ENCODE results near the gene NTRK1. TPM values are rescaled to one million over a fixed set of nuclear protein-coding genes. Genes with fewer than 3 reads are reported as not detected.

Gene NTRK1
- polyA plus RNA-seq, 1 of the 3 experiments (the other 2 are of a cell fraction), result 0.97 TPM

- ChIA-PET POLR2A (interaction anchor here (1.0 to 1.3 kb wide), 3 partner anchors 18 to 33 kb away, joined by 3 read pairs; no protein-coding TSS in a partner anchor), CTCF (interaction anchor here (0.6 to 16.2 kb wide), 14 partner anchors 8 to 270 kb away, joined by 3 to 308 read pairs (median 4); partner anchors contain the start of gene NTRK1)
- Histone ChIP-seq H3K9ac (peak overlapping the region; percentile 15; the same call in 1 of the 2 replicates), H3K4me1 (ENCODE audit: control insufficient read depth in 1 of 2, insufficient read depth in 2 of 2, low read depth in 1 of 2, low read length in 1 of 2) (peaks cover 40 to 54% of the 10 kb centered on the region in 2 experiments; a peak in 3 of 4 replicates), H3K9me2 (no peaks in the 10 kb centered on the region), H3K79me2 (ENCODE audit: insufficient read depth) (no peaks in the 10 kb centered on the region), H3K9me3 (no peaks in the 10 kb centered on the region), H3F3A (replicated peaks; ENCODE audit: insufficient read depth) (peaks cover 40% of the 10 kb centered on the region), H4K20me1 (ENCODE audit: insufficient read depth) (no peaks in the 10 kb centered on the region), H3K4me3 (ENCODE audit: low read depth in 2 of 2, low read length in 1 of 2) (no peak overlapping the region), H2AFZ (ENCODE audit: low read depth) (peak overlapping the region; percentile 21; the same call in 1 of the 2 replicates), H3K4me2 (0 out of 2 replicates have a peak overlapping the region, but pooled peaks have one; percentile 77), H3K27me3 (ENCODE audit: insufficient read depth) (no peaks in the 10 kb centered on the region), H3K36me3 (replicated peaks in 1 of 2; ENCODE audit: control insufficient read depth in 1 of 2, insufficient read depth in 2 of 2, low read length in 1 of 2) (no peaks in the 10 kb centered on the region), H3K27ac (ENCODE audit: low read depth in 2 of 2, low read length in 1 of 2) (peak overlapping the region; percentile 87 to 96)
- 85% methylated on average over 6 of the region's 12 CpGs for WGBS (ENCODE audit: low lambda C conversion rate)
- DNase-seq, result peak; percentile 48
- TF ChIP-seq GABPA (IDR thresholded peaks at IDR 0.05; ENCODE audit: low read depth) (no peak), EZH2phosphoT487 (IDR thresholded peaks at IDR 0.05; ENCODE audit: borderline replicate concordance, low read depth) (no peak), SIN3A (IDR thresholded peaks at IDR 0.05; ENCODE audit: borderline replicate concordance, low read depth, low read length) (no peak), ZBTB33 (IDR thresholded peaks at IDR 0.05; ENCODE audit: borderline replicate concordance, low read depth) (no peak), USF2 (IDR thresholded peaks at IDR 0.05; ENCODE audit: borderline replicate concordance, low read depth, low read length) (no peak)
Observed at GRCh38 chr1:156894711-156895454, 34.2 kb downstream of the NTRK1 start.

GRCh38 chr1:156895455-156895812 lies 34.8 kb downstream of the NTRK1 start:
- ChIA-PET CTCF (interaction anchor here (1.1 to 12.6 kb wide), 6 partner anchors 16 to 271 kb away, joined by 3 to 308 read pairs (median 12); partner anchors contain the start of gene NTRK1), POLR2A (interaction anchor here (1.3 kb wide), 1 partner anchor 18 kb away, joined by 3 read pairs; no protein-coding TSS in a partner anchor)
- Histone ChIP-seq H3K9me3 (no peaks in the 10 kb centered on the region), H3K27me3 (ENCODE audit: insufficient read depth) (no peaks in the 10 kb centered on the region), H2AFZ (ENCODE audit: low read depth) (peak overlapping the region; percentile 21; the same call in 1 of the 2 replicates), H3K27ac (ENCODE audit: low read depth in 2 of 2, low read length in 1 of 2) (peak overlapping the region; percentile 87 to 96), H3K36me3 (replicated peaks in 1 of 2; ENCODE audit: control insufficient read depth in 1 of 2, insufficient read depth in 2 of 2, low read length in 1 of 2) (no peaks in the 10 kb centered on the region), H3K79me2 (ENCODE audit: insufficient read depth) (no peaks in the 10 kb centered on the region), H3K4me1 (ENCODE audit: control insufficient read depth in 1 of 2, insufficient read depth in 2 of 2, low read depth in 1 of 2, low read length in 1 of 2) (peaks cover 40 to 58% of the 10 kb centered on the region in 2 experiments; a peak in 3 of 4 replicates), H3F3A (replicated peaks; ENCODE audit: insufficient read depth) (peaks cover 35% of the 10 kb centered on the region), H3K9ac (peak overlapping the region; percentile 15; the same call in 1 of the 2 replicates), H3K4me3 (ENCODE audit: low read depth in 2 of 2, low read length in 1 of 2) (no peak overlapping the region), H3K9me2 (no peaks in the 10 kb centered on the region), H3K4me2 (peak overlapping the region; percentile 77), H4K20me1 (ENCODE audit: insufficient read depth) (no peaks in the 10 kb centered on the region)
- DNase-seq, result peak; percentile 60
- WGBS (ENCODE audit: low lambda C conversion rate), result 83% methylated on average over 4 of the region's 4 CpGs
- TF ChIP-seq JUND (IDR thresholded peaks at IDR 0.05), result no peak
- no peak for TF ChIP-seq TAF1 (IDR thresholded peaks at IDR 0.05; ENCODE audit: borderline replicate concordance, low read depth, low read length)
- no peak for TF ChIP-seq POLR2AphosphoS5 (IDR thresholded peaks at IDR 0.05; ENCODE audit: low read depth, low read length)
- no peak for TF ChIP-seq REST (IDR thresholded peaks at IDR 0.05; ENCODE audit: low read depth, low read length)
- TF ChIP-seq IRF3 (IDR thresholded peaks at IDR 0.05; ENCODE audit: low read depth, low read length), result no peak
- no peak for TF ChIP-seq GABPA (IDR thresholded peaks at IDR 0.05; ENCODE audit: low read depth)
- TF ChIP-seq CHD2 (IDR thresholded peaks at IDR 0.05; ENCODE audit: low read length, partially characterized antibody), result no peak
- no peak for TF ChIP-seq USF1 (IDR thresholded peaks at IDR 0.05; ENCODE audit: borderline replicate concordance, low read depth)
- no peak for TF ChIP-seq FOXM1 (IDR thresholded peaks at IDR 0.05; ENCODE audit: low read depth)
- TF ChIP-seq EP300 (IDR thresholded peaks at IDR 0.05; ENCODE audit: borderline replicate concordance in 1 of 2, low read depth in 1 of 2, low read length in 1 of 2), result no peak
- TF ChIP-seq MEF2A (IDR thresholded peaks at IDR 0.05; ENCODE audit: borderline replicate concordance, low read depth), result no peak
- TF ChIP-seq SMC3 (IDR thresholded peaks at IDR 0.05; ENCODE audit: low read depth, low read length), result no peak
